Lung (tissue), 12 donors: Measurements from ENCODE around the gene IL23R. TPM values are rescaled to one million over a fixed set of nuclear protein-coding genes. Genes with fewer than 3 reads are reported as not detected.

Experiments used
- ATAC-seq: fragments of 200-7000 bp; cut with Tn5 transposase; one replicate; pipeline ENCODE4 v1.9.1; 2020; ENCODE audit warnings: moderate number of reproducible peaks; ENCODE audit not compliant: insufficient read depth, low FRiP score
- DNase-seq, 3 donors: peaks; one replicate each; pipeline ENCODE4 v3.0.0-alpha.2; 2013 to 2017
- H3K27ac ChIP-seq, 2 donors: one replicate each; pipeline ENCODE4 v1.5.1; 2013; ENCODE audit warnings: mild to moderate bottlenecking in 2 of 2, moderate library complexity in 2 of 2, control low read depth in 1 of 2, inconsistent platforms in 1 of 2, low read depth in 1 of 2, low read length in 1 of 2
- H3K27me3 ChIP-seq, 3 donors: one replicate each; pipeline ENCODE4 v1.5.1; 2013; ENCODE audit warnings: low read length in 2 of 3; ENCODE audit not compliant: control insufficient read depth in 3 of 3, insufficient read depth in 3 of 3
- H3K36me3 ChIP-seq, 4 donors: one replicate each; pipeline ENCODE4 v1.5.1; 2013; ENCODE audit warnings: low read length in 4 of 4, mild to moderate bottlenecking in 1 of 4, moderate library complexity in 1 of 4; ENCODE audit not compliant: control insufficient read depth in 4 of 4, insufficient read depth in 4 of 4
- H3K4me1 ChIP-seq, 5 donors: one replicate each; pipeline ENCODE4 v1.5.1; 2013; ENCODE audit warnings: low read length in 5 of 5, mild to moderate bottlenecking in 2 of 5, moderate library complexity in 1 of 5; ENCODE audit not compliant: control insufficient read depth in 5 of 5, insufficient read depth in 5 of 5
- H3K4me3 ChIP-seq: one replicate; pipeline ENCODE4 v1.5.1; 2013; ENCODE audit warnings: mild to moderate bottlenecking, control low read depth, moderate library complexity
- H3K9ac ChIP-seq, 2 donors: one replicate each; pipeline ENCODE4 v1.5.1; 2013; ENCODE audit warnings: low read length in 2 of 2, control low read depth in 1 of 2; ENCODE audit not compliant: insufficient read depth in 1 of 2
- H3K9me3 ChIP-seq, 4 donors: one replicate each; pipeline ENCODE4 v1.5.1; 2013; ENCODE audit warnings: low read length in 3 of 4, mild to moderate bottlenecking in 1 of 4, moderate library complexity in 1 of 4; ENCODE audit not compliant: control insufficient read depth in 4 of 4, insufficient read depth in 3 of 4
- CTCF ChIP-seq: IDR thresholded peaks from 2 replicates; pipeline ENCODE4 v1.5.1; 2012; ENCODE audit warnings: mild to moderate bottlenecking; ENCODE audit errors: control extremely low read depth, extremely low read depth
- WGBS, 2 donors: extraction: QIAGEN DNeasy Blood & Tissue Kit; methylation state at CpG; one replicate each; pipeline ENCODE4 v1.1.7; 2013; 5-methylcytosine and 5-hydroxymethylcytosine counted together
- polyA plus RNA-seq, 2 donors: library from polyadenylated mRNA; stranded (reverse); fragments of 200-250 nt; gene quantifications; one replicate each; pipeline ENCODE4 v1.2.1, GENCODE V29; 2013
- total RNA-seq, 2 donors: library from RNA; depleted of rRNA in 1 of 2; stranded (reverse); fragments of >200 nt in 1 of 2; gene quantifications; one replicate each; pipeline ENCODE4 v1.2.1, GENCODE V29; 2014 to 2021
- donor health status: control.
- donor health status: control.
- donor health status: Bipolar disorder and iron deficiency.
- donor health status: healthy.
- donor health status: DM: yes; HTN: yes; CAD: no.

Gene IL23R
- total and polyA plus RNA-seq, 4 donors: 0.03 to 0.60 (median 0.15) TPM; not detected in 1

GRCh38 chr1:67126974-67127373, 39.3 kb upstream of the IL23R start:
- no peak for ATAC-seq
- 78 to 90% methylated on average over 1 of the region's 1 CpG for WGBS, 2 donors

GRCh38 chr1:67130673-67131072, 35.6 kb upstream of the IL23R start:
- 59 to 69% methylated on average over 2 of the region's 2 CpGs for WGBS, 2 donors
- H3K9ac ChIP-seq: no peak overlapping the region
- peaks cover 0 to 12% (median 0%) of the 10 kb centered on the region in 5 donors for H3K4me1 ChIP-seq
- H3K36me3 ChIP-seq: no peaks in the 10 kb centered on the region
- H3K4me3 ChIP-seq: no peak overlapping the region
- no peaks in the 10 kb centered on the region for H3K27me3 ChIP-seq
- ATAC-seq (no peak), DNase-seq (no peak)
- no peak for TF ChIP-seq CTCF
- H3K9me3 ChIP-seq: no peaks in the 10 kb centered on the region
- H3K27ac ChIP-seq: no peak overlapping the region

More at GRCh38 chr1:67126974-67127373, 39.3 kb upstream of the IL23R start:
- Histone ChIP-seq H3K27me3 (no peaks in the 10 kb centered on the region), H3K27ac (no peak overlapping the region), H3K9ac (no peak overlapping the region), H3K36me3 (no peaks in the 10 kb centered on the region), H3K4me3 (no peak overlapping the region), H3K4me1 (no peaks in the 10 kb centered on the region), H3K9me3 (no peaks in the 10 kb centered on the region)
- no peak for DNase-seq
- TF ChIP-seq CTCF: no peak

- H3K27me3 ChIP-seq: no peaks in the 10 kb centered on the region
- H3K27ac ChIP-seq: no peak overlapping the region
- 88 to 95% methylated on average over 2 of the region's 2 CpGs for WGBS, 2 donors
- TF ChIP-seq CTCF: no peak
- peaks cover 0 to 12% (median 0%) of the 10 kb centered on the region in 5 donors for H3K4me1 ChIP-seq
- no peak overlapping the region for H3K9ac ChIP-seq
- no peak for DNase-seq
- no peak overlapping the region for H3K4me3 ChIP-seq
- ATAC-seq: no peak
- H3K9me3 ChIP-seq: no peaks in the 10 kb centered on the region
- no peaks in the 10 kb centered on the region for H3K36me3 ChIP-seq
These were observed 33.1 kb upstream of the IL23R start for GRCh38 chr1:67133177-67133576.

- 10 to 20% methylated on average over 28 of the region's 28 CpGs for WGBS, 2 donors
- H3K36me3 ChIP-seq: no peaks in the 10 kb centered on the region
- H3K4me1 ChIP-seq: peaks cover 0 to 12% (median 0%) of the 10 kb centered on the region in 5 donors
- no peak within 1 kb of the TSS for H3K4me3 ChIP-seq
- TF ChIP-seq CTCF: no peak
- peak within 1 kb of the TSS in 1 of 2 donors; percentile 44 for H3K9ac ChIP-seq
- no peak within 1 kb of the TSS for H3K27ac ChIP-seq
- ATAC-seq: no peak
- no peaks in the 10 kb centered on the region for H3K9me3 ChIP-seq
- DNase-seq: peak; percentile 55 to 80 (median 66)
- H3K27me3 ChIP-seq: no peaks in the 10 kb centered on the region
These were observed 31.6 kb upstream of the IL23R start, which contains the start of gene C1orf141 for GRCh38 chr1:67134695-67135094. Gene C1orf141 (minus strand): TSS chr1:67134970. CDS start chr1:67127240, 7,730 bp downstream.
